ENCODE measurements around the gene GRIN2B.

GRCh38 chr12:13979772-13980378 is 1.5 kb downstream of the GRIN2B start:
- TF ChIP-seq CTCF (IDR thresholded peaks at IDR 0.05; ENCODE audit: low read depth, low read length) = no peak
- TF ChIP-seq EZH2phosphoT487 (IDR thresholded peaks at IDR 0.05; ENCODE audit: low read depth) = no peak

Data from OCI-LY3 (cell line).